Measurements from ENCODE around the gene EPS8. TPM values are rescaled to one million over a fixed set of nuclear protein-coding genes. Genes with fewer than 3 reads are reported as not detected.

Gene EPS8
- total RNA-seq, 2 experiments from 2014 or later = 0.61 to 0.92 TPM

GRCh38 chr12:15697201-15697600 is 92.0 kb downstream of the EPS8 start:
- H3K79me2 ChIP-seq (ENCODE audit: insufficient read depth, low read depth, low read length) = no peaks in the 10 kb centered on the region
- no peak overlapping the region for H3K4me2 ChIP-seq (ENCODE audit: low read length)
- no peak overlapping the region for H3K4me3 ChIP-seq (ENCODE audit: low read depth, low read length, poor library complexity, severe bottlenecking)
- no peaks in the 10 kb centered on the region for H3K9me3 ChIP-seq (ENCODE audit: low read length)
- no peak overlapping the region for H2AFZ ChIP-seq (ENCODE audit: low read length)
- ChIA-PET CTCF (ENCODE audit: unreplicated experiment) (no interaction called here), POLR2A (interaction anchor here (0.7 kb wide), 1 partner anchor 979 kb away, joined by 3 read pairs; no protein-coding TSS in a partner anchor)
- TF ChIP-seq EZH2phosphoT487 (IDR thresholded peaks at IDR 0.05; ENCODE audit: borderline replicate concordance, low read depth, low read length) = no peak
- TF ChIP-seq CTCF (conservative IDR thresholded peaks at IDR 0.05; ENCODE audit: low read length) = no peak
- BruUV-seq (replicated peaks) = no TSS peak
- H4K20me1 ChIP-seq (ENCODE audit: insufficient read depth, low read length) = no peaks in the 10 kb centered on the region
- no peaks in the 10 kb centered on the region for H3K4me1 ChIP-seq (ENCODE audit: insufficient read depth, low read length, poor library complexity, severe bottlenecking)
- H3K9me2 ChIP-seq (ENCODE audit: insufficient read depth, low read length) = no peaks in the 10 kb centered on the region
- no peak for DNase-seq (ENCODE audit: low spot score)
- H3K27ac ChIP-seq (ENCODE audit: low read depth, low read length, poor library complexity, severe bottlenecking) = no peak overlapping the region
- intact Hi-C loops (cut with micrococcal nuclease; ENCODE audit: unreplicated experiment) = no loop called here
- no peaks in the 10 kb centered on the region for H3K36me3 ChIP-seq (ENCODE audit: insufficient read depth, low read length)

- no TSS peak for BruUV-seq (replicated peaks)
- DNase-seq (ENCODE audit: low spot score) = no peak
- TF ChIP-seq EZH2phosphoT487 (IDR thresholded peaks at IDR 0.05; ENCODE audit: borderline replicate concordance, low read depth, low read length) (no peak), CTCF (conservative IDR thresholded peaks at IDR 0.05; ENCODE audit: low read length) (no peak)
- Histone ChIP-seq H3K4me3 (ENCODE audit: low read depth, low read length, poor library complexity, severe bottlenecking) (no peak overlapping the region), H4K20me1 (ENCODE audit: insufficient read depth, low read length) (no peaks in the 10 kb centered on the region), H3K27ac (ENCODE audit: low read depth, low read length, poor library complexity, severe bottlenecking) (no peak overlapping the region), H3K4me2 (ENCODE audit: low read length) (no peak overlapping the region), H3K79me2 (ENCODE audit: insufficient read depth, low read depth, low read length) (no peaks in the 10 kb centered on the region), H3K9me3 (ENCODE audit: low read length) (no peaks in the 10 kb centered on the region), H3K4me1 (ENCODE audit: insufficient read depth, low read length, poor library complexity, severe bottlenecking) (no peaks in the 10 kb centered on the region), H3K36me3 (ENCODE audit: insufficient read depth, low read length) (no peaks in the 10 kb centered on the region), H2AFZ (ENCODE audit: low read length) (no peak overlapping the region), H3K9me2 (ENCODE audit: insufficient read depth, low read length) (no peaks in the 10 kb centered on the region)
- ChIA-PET CTCF (ENCODE audit: unreplicated experiment) (no interaction called here), POLR2A (no interaction called here)
- intact Hi-C loops (cut with micrococcal nuclease; ENCODE audit: unreplicated experiment) = no loop called here
Measured at GRCh38 chr12:15693228-15693911, 95.8 kb downstream of the EPS8 start.

- no peak overlapping the region for H3K4me2 ChIP-seq (ENCODE audit: low read length)
- no peaks in the 10 kb centered on the region for H3K79me2 ChIP-seq (ENCODE audit: insufficient read depth, low read depth, low read length)
- no peaks in the 10 kb centered on the region for H3K4me1 ChIP-seq (ENCODE audit: insufficient read depth, low read length, poor library complexity, severe bottlenecking)
- no peak for DNase-seq (ENCODE audit: low spot score)
- H3K36me3 ChIP-seq (ENCODE audit: insufficient read depth, low read length) = no peaks in the 10 kb centered on the region
- intact Hi-C loops (cut with micrococcal nuclease; ENCODE audit: unreplicated experiment) = no loop called here
- no peak overlapping the region for H2AFZ ChIP-seq (ENCODE audit: low read length)
- TF ChIP-seq CTCF (conservative IDR thresholded peaks at IDR 0.05; ENCODE audit: low read length) (no peak), EZH2phosphoT487 (IDR thresholded peaks at IDR 0.05; ENCODE audit: borderline replicate concordance, low read depth, low read length) (no peak)
- POLR2A ChIA-PET = no interaction called here
- H3K27ac ChIP-seq (ENCODE audit: low read depth, low read length, poor library complexity, severe bottlenecking) = no peak overlapping the region
- CTCF ChIA-PET (ENCODE audit: unreplicated experiment) = no interaction called here
- BruUV-seq (replicated peaks) = no TSS peak
- no peaks in the 10 kb centered on the region for H3K9me3 ChIP-seq (ENCODE audit: low read length)
- no peaks in the 10 kb centered on the region for H3K9me2 ChIP-seq (ENCODE audit: insufficient read depth, low read length)
- no peaks in the 10 kb centered on the region for H4K20me1 ChIP-seq (ENCODE audit: insufficient read depth, low read length)
- H3K4me3 ChIP-seq (ENCODE audit: low read depth, low read length, poor library complexity, severe bottlenecking) = no peak overlapping the region
Measured at GRCh38 chr12:15691388-15691787, 97.8 kb downstream of the EPS8 start.

Data from OCI-LY7 (cell line).